Activated CD8-positive, alpha-beta memory T cell treated with anti-CD3 and anti-CD28 coated beads, Interleukin-2, amount 50 U/mL, for 24 hours (primary cell): ENCODE data around the gene FOXP1.

Experiments used
- DNase-seq: peaks from one replicate; pipeline ENCODE4 v3.0.0-alpha.2; 2020; ENCODE audit errors: extremely low read depth

The FOXP1 gene

DNA sequence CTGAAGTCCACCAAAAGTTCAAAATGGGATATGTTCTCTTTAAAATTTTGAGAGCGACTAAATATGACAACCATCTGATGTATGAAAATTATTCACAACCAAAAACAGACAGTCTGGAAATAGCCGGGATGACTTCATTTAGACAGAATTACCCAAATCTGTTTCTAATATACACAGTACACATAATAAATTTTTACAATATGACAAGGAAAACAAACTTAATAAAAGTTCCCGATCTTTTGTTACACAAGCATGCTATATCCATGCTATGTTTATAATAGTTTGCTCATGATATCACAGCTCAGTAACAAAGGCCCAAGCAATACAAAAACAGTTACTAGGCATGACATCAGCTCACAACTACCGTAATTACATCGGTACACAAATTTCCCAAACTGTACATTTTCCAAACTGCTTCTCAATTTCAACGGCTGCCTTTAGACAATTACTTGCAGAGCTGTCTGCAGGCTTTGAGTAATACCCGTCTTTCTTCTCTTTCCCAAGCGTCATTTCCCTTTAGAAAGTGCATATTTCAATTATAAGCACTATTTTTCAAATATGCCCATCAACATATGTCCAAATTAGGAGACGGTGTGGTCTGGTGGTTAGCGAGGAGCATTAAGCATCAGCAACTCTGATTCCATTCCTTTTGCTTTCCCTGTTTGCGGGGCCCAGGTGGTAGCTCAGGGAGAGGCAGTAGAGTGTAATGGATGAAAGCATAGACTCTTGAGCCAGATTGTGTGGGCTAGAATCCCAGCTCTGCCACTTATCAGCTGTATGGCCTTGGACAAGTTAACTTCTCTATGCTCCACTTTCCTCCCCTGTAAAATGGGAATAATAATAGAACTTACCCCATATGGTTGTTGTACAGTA, 481.2 kb downstream of the FOXP1 start:
- DNase-seq: no peak

DNA sequence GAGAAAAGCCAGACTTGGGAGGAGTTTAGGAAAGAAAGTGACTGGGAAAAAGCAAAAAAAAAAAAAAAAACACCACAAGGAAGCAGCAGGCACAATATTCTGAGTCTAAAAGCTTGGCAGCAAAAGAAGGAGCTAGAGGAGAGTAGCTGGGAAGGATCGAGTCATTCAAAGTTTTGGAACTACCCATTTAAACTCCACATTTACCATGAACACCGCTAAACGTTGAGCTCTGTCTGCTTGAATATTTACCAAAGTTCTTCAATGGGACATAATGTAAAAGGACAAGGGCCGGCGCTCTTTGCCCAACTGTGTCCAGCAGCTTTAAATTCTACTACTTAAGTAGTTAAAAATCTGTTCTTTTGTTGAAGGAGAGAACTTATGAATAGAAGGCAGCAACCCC, 481.9 kb downstream of the FOXP1 start:
- DNase-seq: no peak

DNA sequence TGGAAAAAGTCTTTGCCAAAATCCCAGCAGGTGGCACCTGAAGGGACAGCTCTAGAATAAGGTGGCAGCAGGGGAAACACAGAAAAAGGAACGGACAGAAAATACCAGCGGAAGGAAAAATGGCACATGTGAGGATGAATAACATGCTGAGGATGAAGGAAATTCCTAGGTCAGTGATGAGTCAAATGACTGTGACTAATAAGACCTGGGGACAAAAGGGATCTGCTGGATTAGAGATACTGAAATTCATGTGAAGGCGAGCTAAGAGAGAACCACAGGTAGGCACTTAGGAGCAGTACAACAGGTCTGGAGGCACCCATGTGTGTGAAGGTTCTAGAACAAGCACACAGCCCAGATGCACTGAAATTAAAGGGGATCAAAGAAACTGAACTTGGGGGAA, 482.5 kb downstream of the FOXP1 start:
- DNase-seq: no peak

DNA sequence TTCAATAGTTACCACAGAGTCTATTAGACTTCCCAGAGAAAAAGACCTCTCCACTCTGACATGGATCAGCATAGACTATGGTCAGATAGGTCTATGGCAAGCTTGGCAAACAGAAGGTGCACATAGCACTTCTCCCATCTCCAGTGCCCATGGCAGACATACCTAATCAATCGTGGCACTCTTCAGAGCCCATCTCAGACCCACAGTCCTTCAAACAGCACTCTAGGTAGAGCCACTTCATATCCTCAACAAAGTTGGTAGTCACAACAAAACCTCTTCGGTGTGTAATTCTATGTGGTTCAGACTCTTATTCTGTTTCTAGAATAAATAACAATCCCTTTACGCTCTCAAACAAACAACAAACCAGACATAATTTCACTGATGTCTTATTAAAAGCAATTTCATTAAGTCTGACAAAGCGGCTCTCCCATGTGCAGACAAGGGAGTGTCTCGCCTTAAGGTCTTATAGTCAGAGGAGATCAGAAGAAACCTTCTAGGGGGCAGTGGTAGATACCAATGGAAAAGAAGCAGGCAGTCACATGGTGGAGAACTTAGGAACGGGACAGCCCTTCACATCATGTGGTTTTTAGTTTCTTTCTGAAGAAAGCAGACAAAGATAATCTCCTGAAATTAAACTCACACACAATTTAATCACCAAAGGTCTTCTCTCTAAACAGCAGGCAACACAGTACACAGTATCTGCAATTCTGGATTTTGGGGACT, 483.4 kb downstream of the FOXP1 start:
- DNase-seq: no peak

DNA sequence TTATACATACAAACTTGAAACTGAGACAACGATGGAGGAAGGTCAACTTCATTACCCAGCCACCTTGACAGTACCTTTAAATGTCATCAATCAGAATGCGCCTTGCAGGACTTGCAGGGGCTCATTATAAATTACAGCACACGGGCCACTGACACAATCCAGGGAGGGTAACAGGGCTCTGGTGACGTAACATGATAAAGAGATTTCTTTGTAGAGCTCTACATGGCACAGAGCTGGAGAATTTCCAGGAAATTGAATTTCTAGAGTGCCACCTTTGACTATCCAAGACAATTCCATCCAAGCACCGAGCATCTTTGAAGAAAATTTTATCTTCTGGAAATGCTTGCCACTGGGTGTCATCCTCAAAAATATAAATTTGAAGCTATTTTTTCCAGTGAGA, 486.0 kb downstream of the FOXP1 start:
- DNase-seq: no peak

DNA sequence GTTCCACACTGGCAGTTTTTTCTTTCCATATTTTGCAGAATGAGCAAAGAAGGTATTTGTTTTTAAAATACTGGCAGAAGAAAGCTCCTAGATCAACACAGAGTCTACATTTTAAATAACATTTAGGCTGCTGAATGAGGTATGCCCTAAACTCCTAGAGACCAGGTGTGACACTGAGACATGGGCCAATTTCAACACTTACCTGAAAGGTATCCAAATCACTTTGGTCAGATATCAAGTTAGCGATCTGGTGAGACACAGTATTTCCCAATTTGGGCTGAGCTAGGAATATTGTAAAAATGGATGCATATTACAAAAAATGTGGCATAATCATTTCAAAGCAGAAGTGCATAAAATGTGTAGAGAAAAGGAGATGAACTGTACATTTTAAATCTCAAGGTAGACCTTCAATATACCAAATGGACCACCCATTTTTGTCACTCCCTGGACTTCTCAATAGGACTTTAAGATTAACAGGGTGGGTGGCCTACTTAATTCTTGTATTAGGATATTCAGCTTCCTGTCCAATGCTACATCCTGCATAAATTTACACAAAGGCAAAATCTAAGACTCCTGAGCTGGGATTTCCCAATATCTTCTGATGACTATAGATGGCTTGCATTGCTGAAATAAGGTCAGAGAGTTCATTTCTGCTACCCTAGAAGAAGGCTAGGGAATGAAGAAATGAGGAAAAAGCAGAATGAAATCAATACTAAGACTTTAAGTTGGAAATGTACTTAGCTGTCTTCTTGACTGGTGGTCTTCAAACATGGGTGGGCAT, 487.8 kb downstream of the FOXP1 start:
- no peak for DNase-seq

DNA sequence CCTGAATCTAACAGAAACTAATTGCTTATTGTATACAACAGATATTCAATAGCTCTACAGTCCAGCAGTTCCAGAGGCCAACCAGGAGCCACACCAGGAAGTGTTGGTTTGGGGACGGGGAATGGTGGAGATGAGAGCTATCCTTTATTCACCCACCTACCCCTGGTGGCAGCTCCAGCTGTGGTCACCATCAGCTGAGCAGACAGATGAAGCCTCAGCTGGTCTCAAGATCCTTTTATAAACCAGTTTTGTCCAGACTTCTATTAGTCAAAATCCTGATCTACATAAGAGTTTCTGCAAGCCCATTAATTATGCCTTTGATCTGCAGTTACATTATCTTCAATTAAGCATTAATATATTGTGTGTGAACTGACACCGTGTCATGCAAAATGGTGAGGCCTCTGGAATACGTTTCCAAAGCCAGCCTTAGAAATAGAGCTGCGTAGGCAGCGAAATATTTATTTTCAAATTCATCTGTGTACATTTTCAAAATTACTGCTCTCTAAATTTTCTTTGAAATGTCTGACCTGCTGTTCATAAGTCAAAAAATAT, 488.8 kb downstream of the FOXP1 start:
- no peak for DNase-seq

DNA sequence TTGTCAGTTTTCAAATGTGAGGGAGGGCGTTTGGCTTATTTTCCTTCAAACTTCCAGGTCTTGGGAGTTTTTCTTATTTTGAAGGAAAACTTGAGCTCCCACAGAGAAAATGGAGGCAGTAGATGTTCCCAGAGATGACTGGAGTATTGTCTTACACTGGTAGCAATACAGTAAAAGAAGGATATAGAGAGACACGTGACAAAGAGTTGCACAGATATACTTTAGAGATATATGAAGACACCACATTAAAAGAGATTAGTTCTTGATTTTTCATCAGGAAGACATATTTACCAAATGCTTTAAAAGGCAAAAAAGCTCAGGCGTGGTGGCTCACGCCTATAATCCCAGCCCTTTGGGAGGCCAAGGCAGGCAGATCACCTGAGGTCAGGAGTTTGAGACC, 490.9 kb downstream of the FOXP1 start:
- no peak for DNase-seq

DNA sequence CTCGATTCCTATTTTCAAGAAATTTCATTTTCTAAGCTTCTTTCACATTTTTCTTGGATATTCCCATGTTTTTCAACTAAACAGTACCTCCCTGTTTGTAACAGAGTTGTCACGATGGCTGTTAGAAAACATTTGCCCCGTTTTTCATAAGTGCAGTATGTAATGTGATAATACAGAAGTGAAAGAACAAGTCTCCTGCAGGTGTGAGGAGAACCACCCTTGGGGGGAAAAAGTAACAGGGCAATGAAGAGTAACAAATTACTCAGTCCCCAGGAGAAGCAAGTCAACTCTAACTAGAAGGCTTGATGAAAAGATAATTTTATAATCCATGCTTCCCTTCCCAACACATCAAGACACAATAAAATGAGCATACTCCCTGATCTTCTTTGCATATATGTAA, 493.3 kb downstream of the FOXP1 start:
- no peak for DNase-seq

DNA sequence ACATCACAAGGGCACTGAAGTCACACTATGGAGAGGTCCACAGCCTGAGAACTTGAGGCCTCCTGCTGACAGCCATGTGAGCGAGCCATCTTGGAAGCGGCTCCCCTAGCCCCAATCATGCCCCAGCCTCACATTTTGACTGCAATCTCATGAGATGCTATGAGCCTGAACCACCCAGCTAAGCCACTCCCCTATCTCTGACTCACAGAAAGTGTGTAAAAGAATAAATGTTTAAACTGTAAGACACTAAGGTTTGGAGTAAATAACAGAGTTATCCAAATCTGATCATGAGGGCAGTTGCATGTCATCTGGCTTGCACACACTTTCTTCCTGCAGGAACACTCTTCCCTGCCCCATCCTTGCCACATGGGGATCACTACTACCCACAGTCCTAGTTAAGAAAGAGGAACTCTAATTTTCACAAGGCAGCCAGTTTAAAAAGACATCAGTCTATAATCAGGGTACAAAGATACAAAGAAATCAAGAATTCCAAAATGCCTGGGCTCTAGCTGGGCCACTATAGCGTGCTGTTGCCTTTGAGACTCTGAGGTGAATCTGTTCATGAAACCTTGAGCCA, 494.2 kb downstream of the FOXP1 start:
- DNase-seq: no peak

DNA sequence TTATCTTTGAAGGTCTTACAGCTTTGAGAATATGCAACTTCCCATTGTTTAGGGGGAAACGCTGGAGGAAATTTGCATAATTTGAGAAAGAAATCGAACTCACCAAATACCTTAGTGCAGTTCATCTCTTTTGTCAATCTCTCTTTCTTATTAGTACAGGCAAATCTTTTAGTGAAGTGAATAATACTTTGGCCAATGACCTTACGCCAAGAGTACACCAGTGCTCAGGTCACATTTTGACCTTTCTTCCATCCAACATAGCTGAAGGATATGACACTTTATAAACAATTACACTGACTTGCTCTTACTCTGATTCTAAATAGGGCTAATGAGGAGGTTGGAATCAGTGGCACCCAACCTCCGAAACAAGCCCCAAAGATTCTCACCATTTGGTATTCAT, 494.8 kb downstream of the FOXP1 start:
- no peak for DNase-seq

DNA sequence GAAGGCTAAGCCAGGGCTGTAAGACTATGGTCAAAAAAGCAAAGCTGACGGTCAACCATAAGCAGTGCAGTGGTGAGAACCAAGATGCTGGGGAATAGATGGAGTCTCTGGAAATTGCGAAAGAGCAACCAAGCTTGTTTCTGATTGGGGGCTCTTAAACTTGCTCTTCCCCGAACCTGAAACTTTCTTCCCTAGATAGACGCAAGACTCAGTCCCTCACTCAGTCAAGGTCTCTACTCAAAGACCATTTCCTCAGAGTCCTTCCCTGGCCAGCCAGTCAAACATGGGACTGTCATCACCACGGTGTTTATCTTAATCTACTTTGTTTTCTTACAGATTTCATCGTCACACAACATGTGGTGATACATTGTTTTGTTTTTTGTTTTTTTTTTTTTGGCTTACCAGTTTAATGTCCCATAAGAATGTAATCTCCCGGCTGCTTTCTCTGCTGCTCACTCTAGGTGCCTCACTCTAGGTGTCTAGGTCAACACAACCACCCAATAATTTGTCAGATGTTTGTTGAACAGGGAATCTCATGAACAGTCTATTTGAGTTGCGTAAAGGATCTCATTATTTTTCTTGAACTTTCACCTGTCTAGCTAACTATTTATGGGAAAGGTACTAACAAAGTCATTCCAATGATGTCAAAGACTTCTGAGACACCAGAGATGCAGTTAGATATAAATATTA, 495.4 kb downstream of the FOXP1 start:
- DNase-seq: no peak

DNA sequence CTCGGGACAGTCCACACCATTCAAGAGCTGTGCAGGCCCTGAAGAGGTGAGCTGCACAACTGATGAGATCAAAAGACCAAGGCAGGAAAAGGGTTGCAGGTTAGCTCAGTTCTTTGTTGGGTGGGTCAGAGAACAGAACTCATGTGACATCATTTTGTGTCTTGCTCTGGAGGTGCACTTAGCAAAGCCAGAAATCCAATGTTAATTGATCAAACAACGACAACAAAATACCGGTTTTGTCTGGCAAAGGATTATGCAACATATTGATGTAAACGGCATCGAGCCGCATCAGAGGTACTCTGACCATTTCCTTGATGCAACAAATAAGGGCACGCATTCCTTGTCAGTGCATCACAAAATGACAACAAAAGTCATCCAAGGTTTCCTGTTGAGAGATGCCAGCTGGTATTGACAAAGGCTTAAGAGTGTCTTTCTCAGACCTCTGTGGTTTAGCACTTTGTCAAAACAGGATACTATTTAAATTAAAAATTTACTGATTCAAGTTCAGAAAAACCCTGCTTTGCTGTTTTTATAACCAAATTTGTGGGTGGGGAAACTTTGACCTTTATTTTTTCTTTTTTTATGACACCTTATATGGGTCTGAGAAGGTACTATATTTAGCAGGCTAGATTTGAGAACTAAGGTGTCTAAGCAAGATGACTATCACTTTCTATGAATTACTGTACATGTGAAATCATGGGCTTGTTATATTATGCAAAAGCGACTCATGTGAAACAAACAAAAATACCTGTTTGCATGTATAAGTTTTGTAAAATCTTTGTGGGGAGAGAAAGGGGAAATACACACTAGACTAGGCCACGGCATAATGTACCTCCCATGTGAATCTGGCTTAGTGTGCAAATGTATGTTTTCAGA, 496.1 kb downstream of the FOXP1 start:
- DNase-seq: no peak

DNA sequence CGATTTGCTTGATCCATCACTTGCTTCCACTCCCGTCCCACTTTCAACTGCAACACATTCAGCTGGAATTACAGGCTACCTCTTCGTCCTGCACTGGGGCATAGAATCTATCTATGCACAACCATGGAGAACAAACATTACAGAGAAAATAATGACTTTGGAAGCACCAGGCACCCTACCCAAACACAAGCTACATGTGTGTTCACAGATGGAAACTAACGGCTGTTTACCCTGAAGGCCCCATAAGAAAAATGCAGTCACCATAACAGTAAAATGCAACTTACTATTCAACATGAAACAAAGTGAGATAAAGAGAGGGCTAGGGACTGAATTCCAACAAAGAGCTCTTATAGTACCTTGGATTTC, 496.8 kb downstream of the FOXP1 start:
- no peak for DNase-seq

DNA sequence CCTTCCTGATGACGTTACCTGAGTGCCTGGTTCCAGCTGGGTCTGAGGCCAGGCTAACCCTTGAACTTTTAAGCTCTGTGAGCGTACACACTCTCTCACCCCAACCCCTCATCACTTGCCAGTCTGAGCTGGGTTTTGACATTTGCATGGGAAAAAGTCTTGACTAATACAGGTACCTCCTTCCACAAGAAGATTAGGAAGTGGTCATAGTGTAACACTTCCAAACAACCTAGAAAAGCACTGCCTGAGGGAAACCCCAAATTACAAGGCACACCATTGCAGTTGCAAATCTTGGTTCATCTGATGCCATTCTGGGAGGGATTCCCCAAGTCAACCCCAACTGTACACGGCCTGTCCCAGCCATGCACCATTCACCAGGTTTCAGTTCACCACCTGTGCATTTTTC, 499.8 kb downstream of the FOXP1 start:
- no peak for DNase-seq

DNA sequence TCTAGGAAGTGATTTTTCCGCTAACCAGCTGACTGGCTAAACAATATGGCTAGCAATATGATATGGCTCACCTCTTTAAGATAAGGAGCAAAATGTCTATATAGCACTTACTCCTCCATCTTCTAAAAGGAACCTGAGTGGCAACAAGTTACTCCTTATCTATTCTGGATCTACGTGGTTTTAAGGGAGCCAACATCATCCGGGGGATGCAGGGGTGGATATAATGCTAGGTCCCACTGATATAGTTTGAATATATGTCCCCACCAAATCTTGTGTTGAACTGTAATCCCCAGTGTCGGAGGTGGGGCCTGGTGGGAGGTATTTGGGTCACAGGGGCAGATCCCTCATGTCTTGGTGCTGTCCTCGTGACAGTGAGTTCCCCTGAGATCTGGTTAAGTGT, 500.7 kb downstream of the FOXP1 start:
- DNase-seq: no peak

DNA sequence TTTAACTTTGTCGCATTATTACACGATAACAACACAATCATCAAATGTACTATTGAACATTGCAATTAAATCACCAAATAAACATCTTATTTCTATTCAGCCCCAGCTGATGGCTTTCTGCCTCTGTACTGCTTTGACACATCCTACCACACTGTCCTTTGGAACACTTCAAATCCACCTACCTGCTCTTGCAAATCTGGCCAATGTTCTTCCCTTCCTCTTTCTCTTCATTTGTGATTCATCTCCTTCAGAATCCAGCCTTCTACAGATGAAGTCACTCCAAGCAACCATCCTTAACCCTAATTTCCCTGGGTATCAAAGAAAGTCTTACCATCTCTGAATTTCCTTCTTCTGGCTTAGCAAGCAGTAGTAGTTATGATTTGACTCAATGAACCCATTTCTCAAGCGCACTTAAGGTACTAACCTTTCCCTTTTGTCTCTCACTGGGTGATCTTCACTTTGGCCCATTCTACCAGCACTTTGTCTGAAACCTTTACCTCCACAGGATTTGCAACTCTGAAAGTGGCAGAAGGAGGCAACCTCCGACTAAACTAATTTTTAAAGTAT, 502.9 kb downstream of the FOXP1 start:
- DNase-seq: no peak

DNA sequence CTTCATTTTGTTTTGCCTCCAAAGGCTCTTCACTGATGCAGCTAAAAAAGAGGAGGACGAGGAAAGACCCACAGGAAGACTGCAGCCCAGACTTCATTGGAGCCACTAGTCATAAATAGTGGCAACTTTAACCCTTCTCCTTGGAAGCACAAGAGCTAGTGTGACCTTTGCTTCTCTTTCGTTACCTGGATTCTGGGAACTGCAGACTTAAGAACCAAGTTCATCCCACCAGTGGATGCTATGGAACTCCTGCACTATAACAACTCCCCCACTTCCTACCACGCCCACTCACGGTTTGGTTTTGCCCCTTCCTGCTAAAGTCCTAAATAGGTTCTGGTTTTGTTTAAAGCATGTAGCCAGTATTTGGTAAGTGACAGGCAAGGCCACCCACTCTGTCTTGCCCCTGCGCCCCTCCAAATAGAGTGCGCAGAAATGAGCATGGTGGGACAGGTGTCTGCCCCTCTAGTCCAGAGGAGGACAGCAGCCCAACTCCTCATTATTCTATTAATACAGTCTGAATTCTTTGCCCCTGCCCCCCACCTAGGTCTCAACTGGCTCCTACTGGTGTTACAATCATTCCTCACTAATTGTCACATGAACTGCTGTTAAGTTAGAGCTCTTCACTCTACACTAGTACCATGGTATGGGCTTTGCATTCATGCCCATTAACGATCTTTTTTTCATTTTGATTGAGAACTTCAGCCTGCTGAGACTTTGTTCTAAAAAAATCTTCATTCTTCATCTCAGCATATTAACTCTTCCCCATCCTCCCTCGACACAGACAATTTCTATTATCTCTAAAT, 504.6 kb downstream of the FOXP1 start:
- no peak for DNase-seq

DNA sequence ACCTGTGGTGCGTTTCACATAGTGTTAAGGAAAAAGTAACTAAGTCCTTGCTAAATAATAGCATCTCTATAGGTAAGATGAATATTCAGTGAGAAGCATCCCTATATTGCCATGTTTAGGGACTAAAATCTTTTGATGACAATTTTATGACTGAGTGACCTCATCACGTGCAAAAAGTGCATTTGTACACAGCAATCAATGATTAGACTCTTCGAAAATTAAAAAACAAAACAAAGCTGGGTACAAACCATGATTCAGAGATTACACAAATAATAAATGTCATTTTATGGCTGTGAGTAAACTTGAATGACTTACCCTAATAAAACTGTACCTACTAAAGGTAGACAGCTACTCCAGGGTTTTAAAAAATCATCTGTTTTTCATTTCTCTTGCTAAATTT, 505.3 kb downstream of the FOXP1 start:
- DNase-seq: no peak
